ENCODE results near the gene CCSER2.
A peak's percentile ranks its signal among the peaks of the same experiment; 100 is the strongest.
"Not testable (repeated sequence)": the region's sequence is repeated elsewhere in the genome, so short reads cannot be mapped to it uniquely, and the experiment has no call there.

Gene CCSER2

DNA sequence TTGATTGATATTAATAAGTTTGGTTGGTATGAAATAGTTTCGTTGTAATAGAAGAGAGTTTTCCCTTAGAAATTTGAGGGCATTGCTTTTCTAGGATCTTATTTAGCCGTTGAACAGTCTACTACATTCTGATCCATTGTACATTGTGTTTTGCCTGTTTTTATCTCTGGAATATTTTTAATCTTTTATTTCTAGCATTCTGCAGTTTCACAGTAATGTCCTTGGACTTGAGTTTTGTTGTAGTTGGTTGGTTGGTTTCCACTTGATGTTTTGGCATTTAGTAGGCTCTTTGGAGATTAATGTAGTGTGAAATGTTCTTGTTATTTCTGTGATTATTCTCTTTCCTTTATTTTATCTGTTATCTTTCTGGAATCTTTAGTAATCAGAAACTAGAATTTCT, 112.4 kb downstream of the CCSER2 start:
- no peak overlapping the region for H3K4me3 Mint-ChIP-seq
- TF ChIP-seq, protein P1, sequence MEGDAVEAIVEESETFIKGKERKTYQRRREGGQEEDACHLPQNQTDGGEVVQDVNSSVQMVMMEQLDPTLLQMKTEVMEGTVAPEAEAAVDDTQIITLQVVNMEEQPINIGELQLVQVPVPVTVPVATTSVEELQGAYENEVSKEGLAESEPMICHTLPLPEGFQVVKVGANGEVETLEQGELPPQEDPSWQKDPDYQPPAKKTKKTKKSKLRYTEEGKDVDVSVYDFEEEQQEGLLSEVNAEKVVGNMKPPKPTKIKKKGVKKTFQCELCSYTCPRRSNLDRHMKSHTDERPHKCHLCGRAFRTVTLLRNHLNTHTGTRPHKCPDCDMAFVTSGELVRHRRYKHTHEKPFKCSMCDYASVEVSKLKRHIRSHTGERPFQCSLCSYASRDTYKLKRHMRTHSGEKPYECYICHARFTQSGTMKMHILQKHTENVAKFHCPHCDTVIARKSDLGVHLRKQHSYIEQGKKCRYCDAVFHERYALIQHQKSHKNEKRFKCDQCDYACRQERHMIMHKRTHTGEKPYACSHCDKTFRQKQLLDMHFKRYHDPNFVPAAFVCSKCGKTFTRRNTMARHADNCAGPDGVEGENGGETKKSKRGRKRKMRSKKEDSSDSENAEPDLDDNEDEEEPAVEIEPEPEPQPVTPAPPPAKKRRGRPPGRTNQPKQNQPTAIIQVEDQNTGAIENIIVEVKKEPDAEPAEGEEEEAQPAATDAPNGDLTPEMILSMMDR (IDR thresholded peaks at IDR 0.05; ENCODE audit: unreplicated experiment in 3 of 3) = no peak
- no peaks in the 10 kb centered on the region for H3K27me3 Mint-ChIP-seq (ENCODE audit: low read depth)
- H3K4me1 Mint-ChIP-seq = no peaks in the 10 kb centered on the region
- peaks cover 74% of the 10 kb centered on the region for H3K36me3 Mint-ChIP-seq (ENCODE audit: low read depth)
- H3K9me3 Mint-ChIP-seq = peaks cover 22% of the 10 kb centered on the region
- no peak overlapping the region for H3K27ac Mint-ChIP-seq

DNA sequence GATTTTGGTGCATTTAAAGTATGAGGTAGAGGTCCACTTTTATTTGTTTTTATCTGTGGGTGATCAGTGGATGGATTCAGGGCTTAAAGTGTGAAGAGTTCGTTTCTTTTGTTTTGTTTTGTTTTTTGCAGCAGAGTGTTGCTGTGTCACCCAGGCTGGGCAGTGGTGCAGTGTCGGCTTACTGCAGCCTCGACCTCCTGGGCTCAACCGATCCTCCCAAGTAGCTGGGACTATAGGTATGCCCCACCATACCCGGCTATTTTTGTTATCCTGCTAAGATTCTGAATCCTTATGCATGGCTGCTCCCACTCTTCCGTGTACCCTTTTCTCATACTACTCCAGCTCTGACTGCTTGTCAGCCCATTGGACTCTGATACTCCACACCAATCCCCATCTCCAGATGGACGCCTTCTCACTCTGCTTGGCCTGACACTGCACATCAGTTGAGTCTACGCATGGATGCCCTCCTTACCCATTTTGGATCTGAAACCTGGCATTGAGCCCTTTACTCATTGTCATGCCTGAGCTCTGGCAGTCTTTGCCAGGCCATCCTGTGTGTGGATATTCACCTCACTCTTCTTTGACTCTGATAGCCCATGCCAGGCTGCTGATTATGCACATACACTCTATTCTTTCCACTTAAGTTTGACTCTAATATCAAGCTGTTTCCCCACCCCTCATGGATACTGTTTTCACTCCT, 119.5 kb downstream of the CCSER2 start:
- H3K27me3 Mint-ChIP-seq (ENCODE audit: low read depth) = no peaks in the 10 kb centered on the region

DNA sequence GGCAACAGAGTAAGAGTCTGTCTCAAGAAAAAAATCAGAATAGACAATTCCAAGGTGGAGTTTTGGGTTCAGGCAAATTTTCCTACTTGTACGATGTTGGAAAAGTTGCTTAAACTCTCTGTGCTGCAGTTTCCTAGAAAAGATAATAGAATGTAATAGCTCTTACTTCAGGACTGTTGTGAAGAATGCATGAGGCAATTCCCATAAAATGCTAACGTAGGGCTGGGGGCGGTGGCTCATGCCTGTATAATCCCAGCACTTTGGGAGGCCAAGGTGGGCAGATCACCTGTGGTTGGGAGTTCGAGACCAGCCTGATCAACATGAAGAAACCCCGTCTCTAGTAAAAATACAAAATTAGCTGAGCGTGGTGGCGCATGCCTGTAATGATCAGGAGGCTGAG, 121.0 kb downstream of the CCSER2 start:
- H3K36me3 Mint-ChIP-seq (ENCODE audit: low read depth) = peaks cover 26% of the 10 kb centered on the region
- not testable (repeated sequence) for H3K9me3 Mint-ChIP-seq

More for the DNA sequence above, 119.5 kb downstream of the CCSER2 start:
- Mint-ChIP-seq H3K9me3 (peaks cover 9% of the 10 kb centered on the region), H3K4me1 (no peaks in the 10 kb centered on the region), H3K4me3 (no peak overlapping the region), H3K27ac (no peak overlapping the region), H3K36me3 (ENCODE audit: low read depth) (peaks cover 37% of the 10 kb centered on the region)
- TF ChIP-seq, protein P1 (IDR thresholded peaks at IDR 0.05; ENCODE audit: unreplicated experiment in 3 of 3) = no peak

DNA sequence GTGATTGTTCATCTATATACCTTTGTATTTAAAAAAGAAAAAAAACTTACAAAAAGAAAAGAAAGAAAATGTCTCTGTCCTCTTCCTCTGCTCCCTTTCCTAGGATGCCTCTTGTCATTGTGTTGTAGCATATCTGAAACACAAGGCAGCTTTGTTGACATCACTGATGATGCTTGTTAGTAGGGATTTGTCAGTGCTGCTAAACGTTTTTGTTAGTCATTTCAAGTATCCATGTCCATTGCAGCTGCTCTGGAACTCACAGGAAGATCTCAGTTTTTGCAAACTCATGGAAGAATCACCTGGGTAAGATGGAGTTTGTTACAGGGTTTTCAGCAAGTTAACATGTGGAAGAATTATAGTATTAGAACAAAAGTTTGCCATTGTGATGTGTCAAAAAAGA, 123.6 kb downstream of the CCSER2 start:
- Mint-ChIP-seq H3K9me3 (no peaks in the 10 kb centered on the region), H3K27ac (no peak overlapping the region), H3K4me1 (no peaks in the 10 kb centered on the region), H3K36me3 (ENCODE audit: low read depth) (peaks cover 34% of the 10 kb centered on the region), H3K27me3 (ENCODE audit: low read depth) (no peaks in the 10 kb centered on the region), H3K4me3 (no peak overlapping the region)
- TF ChIP-seq, protein P1 (IDR thresholded peaks at IDR 0.05; ENCODE audit: unreplicated experiment in 3 of 3) = no peak

More for the DNA sequence above, 121.0 kb downstream of the CCSER2 start:
- H3K27me3 Mint-ChIP-seq (ENCODE audit: low read depth); H3K27ac Mint-ChIP-seq; H3K4me3 Mint-ChIP-seq; H3K4me1 Mint-ChIP-seq: not testable (repeated sequence)

DNA sequence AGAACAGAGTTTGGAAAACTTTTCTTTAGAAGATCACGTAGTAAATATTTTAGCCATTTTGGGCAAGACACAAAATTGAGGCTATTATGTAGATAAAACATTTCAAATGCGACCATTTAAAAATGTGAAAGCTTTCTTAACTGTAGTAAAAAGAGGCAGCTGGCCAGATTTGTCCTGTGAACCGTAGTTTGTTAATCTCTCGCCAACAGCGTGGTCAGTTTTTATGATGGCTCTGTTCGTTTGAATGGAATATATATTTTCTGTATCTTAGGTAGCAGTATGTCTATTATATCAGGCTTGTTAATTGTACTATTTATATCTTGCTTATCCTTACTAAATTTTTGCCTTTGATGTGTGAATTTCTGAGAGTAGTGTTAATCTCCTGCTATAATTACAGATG, 124.9 kb downstream of the CCSER2 start:
- H3K36me3 Mint-ChIP-seq (ENCODE audit: low read depth) = peaks cover 30% of the 10 kb centered on the region
- H3K27ac Mint-ChIP-seq = no peak overlapping the region
- TF ChIP-seq, protein P1 (IDR thresholded peaks at IDR 0.05; ENCODE audit: unreplicated experiment in 3 of 3) = no peak

DNA sequence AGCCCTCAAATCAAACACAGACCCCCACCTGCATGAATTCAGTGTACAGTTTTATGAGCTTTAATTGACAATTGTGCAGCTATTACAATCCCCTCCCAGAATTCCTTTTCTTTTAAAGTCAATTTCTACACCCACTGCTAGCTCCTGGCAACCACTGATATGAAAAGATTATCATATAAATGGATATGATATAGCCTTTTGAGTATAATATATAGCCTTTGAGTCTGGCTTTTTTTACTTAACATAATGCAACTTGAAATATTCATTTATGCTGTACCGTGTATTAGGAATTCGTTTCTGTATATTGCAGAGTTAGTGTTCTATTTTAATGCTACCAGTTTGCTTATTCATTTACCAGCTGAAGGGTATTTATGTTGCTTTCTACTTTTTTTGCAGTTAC, 127.7 kb downstream of the CCSER2 start:
- TF ChIP-seq, protein P1 (IDR thresholded peaks at IDR 0.05; ENCODE audit: unreplicated experiment in 3 of 3) = no peak
- H3K4me3 Mint-ChIP-seq = no peak overlapping the region
- peaks cover 50% of the 10 kb centered on the region for H3K36me3 Mint-ChIP-seq (ENCODE audit: low read depth)
- H3K27ac Mint-ChIP-seq = peak overlapping the region in 1 of 3 experiments; percentile 60
- peaks cover 16% of the 10 kb centered on the region for H3K9me3 Mint-ChIP-seq
- no peaks in the 10 kb centered on the region for H3K27me3 Mint-ChIP-seq (ENCODE audit: low read depth)
- H3K4me1 Mint-ChIP-seq = no peaks in the 10 kb centered on the region

More for the DNA sequence above, 124.9 kb downstream of the CCSER2 start:
- Mint-ChIP-seq H3K9me3 (peaks cover 4% of the 10 kb centered on the region), H3K4me1 (no peaks in the 10 kb centered on the region), H3K4me3 (no peak overlapping the region), H3K27me3 (ENCODE audit: low read depth) (no peaks in the 10 kb centered on the region)
